ENCODE data around the gene PPFIA1. TPM values are rescaled to one million over a fixed set of nuclear protein-coding genes. Genes with fewer than 3 reads are reported as not detected.

Gene PPFIA1
- polyA plus RNA-seq, 2 of the 4 experiments (the other 2 are of a cell fraction), result 23.3 to 45.6 TPM

DNA sequence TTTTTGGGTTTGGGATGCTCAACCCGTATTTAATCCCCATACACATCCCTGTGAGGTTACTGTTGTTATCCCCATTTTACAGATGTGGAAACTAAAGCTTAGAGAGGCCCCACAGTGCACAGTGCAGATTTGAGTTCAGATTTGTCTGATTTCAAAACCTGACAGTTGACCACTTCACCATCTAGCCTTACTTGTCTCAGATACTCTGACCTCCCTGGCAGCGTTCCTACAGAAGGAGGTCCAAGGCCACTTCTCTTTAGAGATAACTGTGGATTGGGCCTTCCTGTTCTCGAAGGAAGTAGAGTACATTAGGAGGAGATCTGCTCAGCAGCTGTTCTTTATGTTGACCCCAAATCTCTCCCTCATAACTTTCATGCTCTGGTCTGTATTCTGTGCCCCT lies 81.2 kb downstream of the PPFIA1 start (continued):
- TF ChIP-seq, protein P1, sequence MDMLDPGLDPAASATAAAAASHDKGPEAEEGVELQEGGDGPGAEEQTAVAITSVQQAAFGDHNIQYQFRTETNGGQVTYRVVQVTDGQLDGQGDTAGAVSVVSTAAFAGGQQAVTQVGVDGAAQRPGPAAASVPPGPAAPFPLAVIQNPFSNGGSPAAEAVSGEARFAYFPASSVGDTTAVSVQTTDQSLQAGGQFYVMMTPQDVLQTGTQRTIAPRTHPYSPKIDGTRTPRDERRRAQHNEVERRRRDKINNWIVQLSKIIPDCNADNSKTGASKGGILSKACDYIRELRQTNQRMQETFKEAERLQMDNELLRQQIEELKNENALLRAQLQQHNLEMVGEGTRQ (IDR thresholded peaks at IDR 0.05), result no peak
- TF ChIP-seq MAZ (IDR thresholded peaks at IDR 0.05; ENCODE audit: borderline replicate concordance, low read depth, low read length), result no peak

DNA sequence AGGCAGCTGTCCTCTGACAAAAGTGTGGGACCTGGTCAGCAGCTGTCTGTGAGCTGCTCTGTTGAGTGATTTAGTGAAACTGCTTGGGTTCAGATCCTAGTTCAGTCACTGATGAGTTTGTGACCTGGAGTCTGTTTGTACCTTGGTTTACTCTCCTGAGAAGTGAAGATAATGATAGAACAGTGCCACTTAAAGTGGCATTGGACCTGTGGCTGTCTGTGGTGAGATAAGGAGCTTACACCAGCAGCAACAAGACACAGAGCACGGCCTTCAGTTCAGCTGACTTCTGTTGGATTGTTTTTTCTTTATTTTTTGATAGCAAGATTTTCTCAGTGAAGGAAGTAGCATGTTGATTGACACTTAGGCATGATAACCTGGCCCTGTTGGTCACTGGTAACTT lies 81.6 kb downstream of the PPFIA1 start:
- Histone ChIP-seq H3K4me1 (no peaks in the 10 kb centered on the region), H3K9me3 (no peaks in the 10 kb centered on the region), H3K4me3 (no peak overlapping the region), H3K27ac (no peak overlapping the region), H3K4me2 (no peak overlapping the region)
- TF ChIP-seq RNF2 (IDR thresholded peaks at IDR 0.05; ENCODE audit: borderline replicate concordance, low read depth), result no peak
- TF ChIP-seq NFE2L2 (conservative IDR thresholded peaks at IDR 0.05; ENCODE audit: low read length), result no peak
- no peak for TF ChIP-seq RFX5 (IDR thresholded peaks at IDR 0.05)
- TF ChIP-seq, protein P2, sequence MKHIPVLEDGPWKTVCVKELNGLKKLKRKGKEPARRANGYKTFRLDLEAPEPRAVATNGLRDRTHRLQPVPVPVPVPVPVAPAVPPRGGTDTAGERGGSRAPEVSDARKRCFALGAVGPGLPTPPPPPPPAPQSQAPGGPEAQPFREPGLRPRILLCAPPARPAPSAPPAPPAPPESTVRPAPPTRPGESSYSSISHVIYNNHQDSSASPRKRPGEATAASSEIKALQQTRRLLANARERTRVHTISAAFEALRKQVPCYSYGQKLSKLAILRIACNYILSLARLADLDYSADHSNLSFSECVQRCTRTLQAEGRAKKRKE (CRISPR knock-in tag; IDR thresholded peaks at IDR 0.05; ENCODE audit: low read depth), result no peak
- TF ChIP-seq RCOR1 (IDR thresholded peaks at IDR 0.05; ENCODE audit: low read depth, low read length), result no peak
- no peak for TF ChIP-seq ZNF302 (CRISPR knock-in tag; IDR thresholded peaks at IDR 0.05)
- TF ChIP-seq MYC (IDR thresholded peaks at IDR 0.05; ENCODE audit: borderline replicate concordance, low read length), result no peak
- TF ChIP-seq, protein P3, sequence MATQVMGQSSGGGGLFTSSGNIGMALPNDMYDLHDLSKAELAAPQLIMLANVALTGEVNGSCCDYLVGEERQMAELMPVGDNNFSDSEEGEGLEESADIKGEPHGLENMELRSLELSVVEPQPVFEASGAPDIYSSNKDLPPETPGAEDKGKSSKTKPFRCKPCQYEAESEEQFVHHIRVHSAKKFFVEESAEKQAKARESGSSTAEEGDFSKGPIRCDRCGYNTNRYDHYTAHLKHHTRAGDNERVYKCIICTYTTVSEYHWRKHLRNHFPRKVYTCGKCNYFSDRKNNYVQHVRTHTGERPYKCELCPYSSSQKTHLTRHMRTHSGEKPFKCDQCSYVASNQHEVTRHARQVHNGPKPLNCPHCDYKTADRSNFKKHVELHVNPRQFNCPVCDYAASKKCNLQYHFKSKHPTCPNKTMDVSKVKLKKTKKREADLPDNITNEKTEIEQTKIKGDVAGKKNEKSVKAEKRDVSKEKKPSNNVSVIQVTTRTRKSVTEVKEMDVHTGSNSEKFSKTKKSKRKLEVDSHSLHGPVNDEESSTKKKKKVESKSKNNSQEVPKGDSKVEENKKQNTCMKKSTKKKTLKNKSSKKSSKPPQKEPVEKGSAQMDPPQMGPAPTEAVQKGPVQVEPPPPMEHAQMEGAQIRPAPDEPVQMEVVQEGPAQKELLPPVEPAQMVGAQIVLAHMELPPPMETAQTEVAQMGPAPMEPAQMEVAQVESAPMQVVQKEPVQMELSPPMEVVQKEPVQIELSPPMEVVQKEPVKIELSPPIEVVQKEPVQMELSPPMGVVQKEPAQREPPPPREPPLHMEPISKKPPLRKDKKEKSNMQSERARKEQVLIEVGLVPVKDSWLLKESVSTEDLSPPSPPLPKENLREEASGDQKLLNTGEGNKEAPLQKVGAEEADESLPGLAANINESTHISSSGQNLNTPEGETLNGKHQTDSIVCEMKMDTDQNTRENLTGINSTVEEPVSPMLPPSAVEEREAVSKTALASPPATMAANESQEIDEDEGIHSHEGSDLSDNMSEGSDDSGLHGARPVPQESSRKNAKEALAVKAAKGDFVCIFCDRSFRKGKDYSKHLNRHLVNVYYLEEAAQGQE (IDR thresholded peaks at IDR 0.05), result no peak
- TF ChIP-seq SMC3 (IDR thresholded peaks at IDR 0.05), result no peak
- TF ChIP-seq HOXA7 (CRISPR knock-in tag; IDR thresholded peaks at IDR 0.05), result no peak
- TF ChIP-seq ZSCAN20 (CRISPR knock-in tag; IDR thresholded peaks at IDR 0.05), result no peak
- TF ChIP-seq ZC3H11A (IDR thresholded peaks at IDR 0.05), result no peak
- TF ChIP-seq, protein P4, sequence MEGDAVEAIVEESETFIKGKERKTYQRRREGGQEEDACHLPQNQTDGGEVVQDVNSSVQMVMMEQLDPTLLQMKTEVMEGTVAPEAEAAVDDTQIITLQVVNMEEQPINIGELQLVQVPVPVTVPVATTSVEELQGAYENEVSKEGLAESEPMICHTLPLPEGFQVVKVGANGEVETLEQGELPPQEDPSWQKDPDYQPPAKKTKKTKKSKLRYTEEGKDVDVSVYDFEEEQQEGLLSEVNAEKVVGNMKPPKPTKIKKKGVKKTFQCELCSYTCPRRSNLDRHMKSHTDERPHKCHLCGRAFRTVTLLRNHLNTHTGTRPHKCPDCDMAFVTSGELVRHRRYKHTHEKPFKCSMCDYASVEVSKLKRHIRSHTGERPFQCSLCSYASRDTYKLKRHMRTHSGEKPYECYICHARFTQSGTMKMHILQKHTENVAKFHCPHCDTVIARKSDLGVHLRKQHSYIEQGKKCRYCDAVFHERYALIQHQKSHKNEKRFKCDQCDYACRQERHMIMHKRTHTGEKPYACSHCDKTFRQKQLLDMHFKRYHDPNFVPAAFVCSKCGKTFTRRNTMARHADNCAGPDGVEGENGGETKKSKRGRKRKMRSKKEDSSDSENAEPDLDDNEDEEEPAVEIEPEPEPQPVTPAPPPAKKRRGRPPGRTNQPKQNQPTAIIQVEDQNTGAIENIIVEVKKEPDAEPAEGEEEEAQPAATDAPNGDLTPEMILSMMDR (IDR thresholded peaks at IDR 0.05), result no peak
- no peak for TF ChIP-seq FOXS1 (CRISPR knock-in tag; IDR thresholded peaks at IDR 0.05)
- no peak for TF ChIP-seq NPAS2 (CRISPR knock-in tag; IDR thresholded peaks at IDR 0.05; ENCODE audit: borderline replicate concordance)
- no peak for TF ChIP-seq TP53 (CRISPR knock-in tag; IDR thresholded peaks at IDR 0.05)
- no peak for TF ChIP-seq CHD2 (IDR thresholded peaks at IDR 0.05; ENCODE audit: low read length, partially characterized antibody)
- 92% methylated on average over 1 of the region's 1 CpG for WGBS (ENCODE audit: missing lambda C conversion rate)
- DNase-seq (ENCODE audit: low read depth in 1 of 2, low spot score in 1 of 2) (no peak), ATAC-seq (no peak), FAIRE-seq (no peak)
- POLR2A ChIA-PET, result no interaction called here
- CTCF ChIA-PET, result interaction anchor here (1.1 to 1.3 kb wide), 2 partner anchors 16 to 26 kb away, joined by 3 to 6 read pairs; no protein-coding TSS in a partner anchor
